ENCODE results near the gene TTC21B. TPM values are rescaled to one million over a fixed set of nuclear protein-coding genes. Genes with fewer than 3 reads are reported as not detected.
"Not testable (repeated sequence)": the region's sequence is repeated elsewhere in the genome, so short reads cannot be mapped to it uniquely, and the experiment has no call there.

Gene TTC21B
- total RNA-seq, 2 experiments from 2014 or later, result 22.6 TPM

DNA sequence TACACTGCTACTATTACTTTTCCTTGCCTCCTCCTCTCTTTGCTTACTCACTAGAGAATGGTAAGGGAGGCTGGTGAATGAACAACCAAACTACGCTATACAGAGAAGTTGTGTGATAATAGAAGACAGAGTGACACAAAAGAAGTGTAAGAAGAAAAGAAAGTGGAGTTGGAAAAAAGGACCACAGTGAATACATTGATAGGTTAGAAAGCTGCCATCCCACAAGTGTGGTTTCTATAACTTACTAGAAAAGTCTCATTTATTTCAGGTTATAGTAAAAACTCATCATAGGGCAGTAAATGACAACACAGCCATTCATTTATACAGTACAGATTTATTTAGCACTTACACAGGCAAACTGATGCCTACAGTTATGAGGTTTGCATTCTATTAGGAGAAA lies 77.3 kb downstream of the TTC21B start:
- Mint-ChIP-seq H3K27me3 (ENCODE audit: low read depth) (no peaks in the 10 kb centered on the region), H3K9me3 (no peaks in the 10 kb centered on the region), H3K4me1 (ENCODE audit: low read depth) (peaks cover 26% of the 10 kb centered on the region), H3K36me3 (ENCODE audit: low read depth) (peaks cover 10% of the 10 kb centered on the region), H3K4me3 (no peak overlapping the region), H3K27ac (peak overlapping the region; percentile 69)
- no peak for DNase-seq
- intact Hi-C loops (cut with micrococcal nuclease), result loop anchor here (1.0 to 5.0 kb wide), 3 partner anchors 77 to 251 kb away; partner anchors contain the start of genes SCN1A and TTC21B
- CTCF ChIA-PET, result no interaction called here

GRCh38 chr2:165874445-165875039 lies 79.0 kb downstream of the TTC21B start:
- H3K27ac Mint-ChIP-seq, result no peak overlapping the region
- CTCF ChIA-PET, result interaction anchor here (0.6 to 2.1 kb wide), 24 partner anchors 8 to 885 kb away, joined by 3 to 25 read pairs (median 4); no protein-coding TSS in a partner anchor

GRCh38 chr2:165872101-165872791 lies 81.3 kb downstream of the TTC21B start:
- no peak overlapping the region for H3K4me3 Mint-ChIP-seq
- H3K27ac Mint-ChIP-seq, result no peak overlapping the region
- no peaks in the 10 kb centered on the region for H3K9me3 Mint-ChIP-seq
- intact Hi-C loops (cut with micrococcal nuclease), result loop anchor here (5.0 kb wide), 1 partner anchor 430 kb away; no protein-coding TSS in a partner anchor
- CTCF ChIA-PET, result interaction anchor here (0.6 to 0.9 kb wide), 2 partner anchors 90 to 313 kb away, joined by 3 read pairs; no protein-coding TSS in a partner anchor
- H3K4me1 Mint-ChIP-seq (ENCODE audit: low read depth), result peaks cover 18% of the 10 kb centered on the region
- DNase-seq, result no peak
- peaks cover 13% of the 10 kb centered on the region for H3K36me3 Mint-ChIP-seq (ENCODE audit: low read depth)
- H3K27me3 Mint-ChIP-seq (ENCODE audit: low read depth), result no peaks in the 10 kb centered on the region

More at GRCh38 chr2:165874445-165875039, 79.0 kb downstream of the TTC21B start:
- Mint-ChIP-seq H3K27me3 (ENCODE audit: low read depth) (no peaks in the 10 kb centered on the region), H3K4me1 (ENCODE audit: low read depth) (peaks cover 26% of the 10 kb centered on the region), H3K4me3 (no peak overlapping the region), H3K36me3 (ENCODE audit: low read depth) (peaks cover 8% of the 10 kb centered on the region), H3K9me3 (no peaks in the 10 kb centered on the region)
- DNase-seq, result peak; percentile 13
- intact Hi-C loops (cut with micrococcal nuclease), result loop anchor here (1.0 to 5.0 kb wide), 12 partner anchors 80 to 882 kb away; partner anchors contain the start of genes GALNT3, SCN1A and SCN2A

DNA sequence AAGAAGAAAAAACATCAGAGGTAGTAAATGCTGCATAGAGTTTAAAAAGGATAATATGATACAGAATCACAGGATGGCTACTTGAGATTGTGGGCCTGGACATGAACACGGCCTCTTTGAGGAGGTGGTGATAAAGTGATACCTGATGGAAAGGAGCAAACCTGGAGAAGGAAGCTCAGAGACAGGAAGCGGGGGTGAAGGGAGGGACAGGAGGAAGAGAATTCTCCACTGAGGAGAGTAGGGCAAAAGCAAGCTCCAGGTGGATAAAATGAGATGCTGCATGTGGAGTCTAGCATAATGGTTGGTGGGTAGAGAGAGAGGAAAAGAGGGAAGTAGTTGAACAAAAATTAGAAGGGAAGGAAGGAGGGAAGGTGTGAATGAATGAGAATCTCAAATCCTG lies 82.6 kb downstream of the TTC21B start:
- intact Hi-C loops (cut with micrococcal nuclease), result loop anchor here (5.0 kb wide), 1 partner anchor 429 kb away; no protein-coding TSS in a partner anchor
- CTCF ChIA-PET, result no interaction called here
- Mint-ChIP-seq H3K4me3 (no peak overlapping the region), H3K36me3 (ENCODE audit: low read depth) (peaks cover 13% of the 10 kb centered on the region), H3K27me3 (ENCODE audit: low read depth) (no peaks in the 10 kb centered on the region), H3K27ac (no peak overlapping the region), H3K9me3 (no peaks in the 10 kb centered on the region), H3K4me1 (ENCODE audit: low read depth) (peaks cover 6% of the 10 kb centered on the region)
- DNase-seq, result no peak

GRCh38 chr2:165870346-165870745 lies 83.2 kb downstream of the TTC21B start:
- Mint-ChIP-seq H3K4me1 (ENCODE audit: low read depth) (peaks cover 6% of the 10 kb centered on the region), H3K9me3 (no peaks in the 10 kb centered on the region), H3K27ac (no peak overlapping the region), H3K27me3 (ENCODE audit: low read depth) (no peaks in the 10 kb centered on the region), H3K4me3 (no peak overlapping the region), H3K36me3 (ENCODE audit: low read depth) (peaks cover 13% of the 10 kb centered on the region)
- intact Hi-C loops (cut with micrococcal nuclease), result loop anchor here (5.0 kb wide), 1 partner anchor 428 kb away; no protein-coding TSS in a partner anchor
- CTCF ChIA-PET, result no interaction called here
- no peak for DNase-seq

DNA sequence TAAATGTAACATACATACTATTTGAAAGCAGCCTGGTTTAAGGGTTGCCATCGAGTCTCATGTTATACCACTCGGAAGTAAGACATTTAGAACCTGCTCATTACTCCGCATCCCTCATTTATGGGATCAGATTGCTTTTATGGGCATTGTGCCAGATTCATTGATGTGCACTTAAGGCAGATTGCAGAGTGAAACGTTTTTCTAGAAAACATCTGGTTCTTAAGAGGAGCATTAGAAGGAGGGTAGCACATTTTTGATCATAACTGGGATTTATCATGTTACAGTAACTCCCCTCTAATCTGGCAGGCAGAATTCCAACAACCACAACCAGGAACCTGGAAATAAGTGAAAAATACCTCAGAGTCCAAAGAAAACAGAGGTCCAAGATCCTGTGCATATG lies 85.4 kb downstream of the TTC21B start:
- intact Hi-C loops (cut with micrococcal nuclease), result no loop called here
- H3K27ac Mint-ChIP-seq, result no peak overlapping the region
- CTCF ChIA-PET, result interaction anchor here (1.0 kb wide), 1 partner anchor 22 kb away, joined by 3 read pairs; no protein-coding TSS in a partner anchor
- H3K27me3 Mint-ChIP-seq (ENCODE audit: low read depth), result no peaks in the 10 kb centered on the region
- no peaks in the 10 kb centered on the region for H3K4me1 Mint-ChIP-seq (ENCODE audit: low read depth)
- H3K4me3 Mint-ChIP-seq, result no peak overlapping the region
- H3K36me3 Mint-ChIP-seq (ENCODE audit: low read depth), result peaks cover 13% of the 10 kb centered on the region
- no peaks in the 10 kb centered on the region for H3K9me3 Mint-ChIP-seq
- DNase-seq, result no peak

DNA sequence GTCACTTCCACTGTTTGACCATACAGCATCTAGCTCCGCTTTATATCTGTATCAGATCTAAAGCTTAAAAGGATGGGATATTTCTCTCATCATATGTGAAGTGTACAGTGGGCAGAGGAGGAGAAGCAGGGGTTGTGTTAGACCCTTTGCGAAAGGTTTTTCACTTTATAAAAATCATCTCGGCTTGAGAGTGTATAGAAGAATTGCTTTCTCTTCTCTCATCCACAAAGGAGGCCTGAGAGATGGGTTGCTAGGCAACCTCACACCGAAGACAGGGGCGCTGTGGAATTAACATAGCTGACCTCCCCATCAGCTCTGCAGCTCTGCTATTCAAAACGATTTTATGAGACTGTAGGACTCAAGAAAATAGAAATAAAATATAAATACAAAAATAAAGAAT lies 89.3 kb downstream of the TTC21B start:
- Mint-ChIP-seq H3K9me3 (peaks cover 10% of the 10 kb centered on the region), H3K27ac (no peak overlapping the region), H3K4me3 (no peak overlapping the region), H3K4me1 (ENCODE audit: low read depth) (no peaks in the 10 kb centered on the region), H3K27me3 (ENCODE audit: low read depth) (no peaks in the 10 kb centered on the region), H3K36me3 (ENCODE audit: low read depth) (peaks cover 10% of the 10 kb centered on the region)
- intact Hi-C loops (cut with micrococcal nuclease), result no loop called here
- DNase-seq, result no peak
- CTCF ChIA-PET, result interaction anchor here (2.0 kb wide), 1 partner anchor 463 kb away, joined by 6 read pairs; no protein-coding TSS in a partner anchor

GRCh38 chr2:165863810-165864261 lies 89.7 kb downstream of the TTC21B start:
- Mint-ChIP-seq H3K36me3 (ENCODE audit: low read depth) (peaks cover 8% of the 10 kb centered on the region), H3K4me3 (no peak overlapping the region), H3K4me1 (ENCODE audit: low read depth) (no peaks in the 10 kb centered on the region), H3K9me3 (peaks cover 11% of the 10 kb centered on the region), H3K27ac (no peak overlapping the region), H3K27me3 (ENCODE audit: low read depth) (no peaks in the 10 kb centered on the region)
- intact Hi-C loops (cut with micrococcal nuclease), result no loop called here
- peak; percentile 35 for DNase-seq
- CTCF ChIA-PET, result interaction anchor here (2.0 kb wide), 1 partner anchor 462 kb away, joined by 6 read pairs; no protein-coding TSS in a partner anchor

DNA sequence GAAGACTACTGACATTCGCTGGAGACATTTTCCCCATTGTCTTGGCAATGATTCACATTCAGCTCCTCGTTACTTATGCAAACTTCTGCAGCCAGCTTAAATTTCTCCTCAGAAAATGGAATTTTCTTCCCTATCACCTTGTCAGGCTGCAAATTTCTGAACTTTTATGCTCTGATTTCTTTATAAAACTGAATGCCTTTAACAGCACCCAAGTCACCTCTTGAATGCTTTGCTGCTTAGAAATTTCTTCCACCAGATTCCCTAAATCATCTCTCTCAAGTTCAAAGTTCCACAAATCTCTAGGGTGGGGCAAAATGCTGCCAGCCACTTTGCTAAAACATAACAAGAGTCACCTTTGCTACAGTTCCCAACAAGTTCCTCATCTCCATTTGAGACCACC lies 92.5 kb downstream of the TTC21B start:
- H3K27me3 Mint-ChIP-seq (ENCODE audit: low read depth); H3K27ac Mint-ChIP-seq; H3K4me3 Mint-ChIP-seq; H3K4me1 Mint-ChIP-seq (ENCODE audit: low read depth); DNase-seq; intact Hi-C loops (cut with micrococcal nuclease); H3K36me3 Mint-ChIP-seq (ENCODE audit: low read depth): not testable (repeated sequence)
- H3K9me3 Mint-ChIP-seq, result peaks cover 11% of the 10 kb centered on the region
- CTCF ChIA-PET, result interaction anchor here (1.3 kb wide), 1 partner anchor 13 kb away, joined by 4 read pairs; no protein-coding TSS in a partner anchor

- H3K9me3 Mint-ChIP-seq, result peaks cover 11% of the 10 kb centered on the region
- CTCF ChIA-PET; intact Hi-C loops (cut with micrococcal nuclease); H3K4me3 Mint-ChIP-seq; H3K27me3 Mint-ChIP-seq (ENCODE audit: low read depth); H3K4me1 Mint-ChIP-seq (ENCODE audit: low read depth); H3K27ac Mint-ChIP-seq; DNase-seq: not testable (repeated sequence)
- peaks cover 13% of the 10 kb centered on the region for H3K36me3 Mint-ChIP-seq (ENCODE audit: low read depth)
Observed at GRCh38 chr2:165859723-165860122, 93.9 kb downstream of the TTC21B start.

DNA sequence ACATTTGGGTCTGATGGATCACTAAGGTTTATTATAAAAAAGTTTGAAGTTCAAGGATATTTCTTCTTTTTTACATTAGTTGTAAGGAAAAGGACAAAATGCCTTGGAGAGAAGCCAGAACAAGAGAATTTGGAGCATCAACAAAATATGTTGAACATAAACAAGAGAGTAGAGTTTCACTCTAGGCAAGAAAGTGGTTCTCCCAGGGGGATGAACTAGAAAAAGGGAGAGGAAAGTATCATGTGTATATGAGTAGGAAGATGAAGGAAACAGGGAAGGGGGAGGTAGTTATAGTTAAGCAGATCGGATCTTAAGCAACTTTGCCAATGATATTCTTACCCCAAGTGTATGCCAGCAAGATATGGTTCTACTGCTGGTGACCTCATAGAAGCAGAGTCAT lies 95.7 kb downstream of the TTC21B start:
- CTCF ChIA-PET, result interaction anchor here (1.9 kb wide), 1 partner anchor 17 kb away, joined by 6 read pairs; no protein-coding TSS in a partner anchor
- no peak overlapping the region for H3K4me3 Mint-ChIP-seq
- H3K4me1 Mint-ChIP-seq (ENCODE audit: low read depth), result no peaks in the 10 kb centered on the region
- H3K9me3 Mint-ChIP-seq, result peaks cover 22% of the 10 kb centered on the region
- peaks cover 27% of the 10 kb centered on the region for H3K36me3 Mint-ChIP-seq (ENCODE audit: low read depth)
- DNase-seq, result no peak
- intact Hi-C loops (cut with micrococcal nuclease), result no loop called here
- no peak overlapping the region for H3K27ac Mint-ChIP-seq
- H3K27me3 Mint-ChIP-seq (ENCODE audit: low read depth), result no peaks in the 10 kb centered on the region

- peaks cover 22% of the 10 kb centered on the region for H3K36me3 Mint-ChIP-seq (ENCODE audit: low read depth)
- peaks cover 31% of the 10 kb centered on the region for H3K9me3 Mint-ChIP-seq
- intact Hi-C loops (cut with micrococcal nuclease), result no loop called here
- H3K4me1 Mint-ChIP-seq (ENCODE audit: low read depth), result no peaks in the 10 kb centered on the region
- no peak overlapping the region for H3K4me3 Mint-ChIP-seq
- CTCF ChIA-PET, result no interaction called here
- no peaks in the 10 kb centered on the region for H3K27me3 Mint-ChIP-seq (ENCODE audit: low read depth)
- no peak for DNase-seq
- H3K27ac Mint-ChIP-seq, result no peak overlapping the region
Observed at GRCh38 chr2:165852394-165852793, 101.2 kb downstream of the TTC21B start.

Data from activated naive CD4-positive, alpha-beta T cell treated with anti-CD3 and anti-CD28 coated beads for 36 hours (primary cell).